Tibial nerve (tissue), 4 donors: Measurements from ENCODE around the gene EYA2. TPM values are rescaled to one million over a fixed set of nuclear protein-coding genes. Genes with fewer than 3 reads are reported as not detected.
A peak's percentile ranks its signal among the peaks of the same experiment; 100 is the strongest.

Source experiments
- DNase-seq, 2 donors: peaks; one replicate each; pipeline ENCODE4 v3.0.0-alpha.2; 2019; ENCODE audit warnings: low spot score in 2 of 2
- H3K27ac ChIP-seq, 4 donors: fragments of 200-600 bp; sonication (generic) in 3 of 4; one replicate each; pipeline ENCODE4 v1.5.1; 2017 to 2019; ENCODE audit warnings: mild to moderate bottlenecking in 1 of 4
- H3K27me3 ChIP-seq, 2 donors: fragments of 200-600 bp; sonication (generic) in 1 of 2; one replicate each; pipeline versions ENCODE4 v1.5.1 to v1.6.0; 2017 to 2019
- H3K36me3 ChIP-seq, 3 donors: fragments of 200-600 bp; sonication (generic); one replicate each; pipeline ENCODE4 v1.5.1; 2018 to 2019
- H3K4me1 ChIP-seq, 4 donors: fragments of 200-600 bp; sonication (generic) in 3 of 4; one replicate each; pipeline ENCODE4 v1.5.1; 2017 to 2019
- H3K4me3 ChIP-seq, 4 donors: fragments of 200-600 bp; sonication (generic) in 3 of 4; one replicate each; pipeline ENCODE4 v1.5.1; 2017 to 2019; ENCODE audit warnings: mild to moderate bottlenecking in 1 of 4, moderate library complexity in 1 of 4
- H3K9me3 ChIP-seq, 4 donors: fragments of 200-600 bp; sonication (generic) in 3 of 4; one replicate each; pipeline ENCODE4 v1.5.1; 2017 to 2019
- CTCF ChIP-seq, 5 experiments: fragments of 200-600 bp in 3 of 5; fragments of 450-650 bp in 2 of 5; sonication (generic) in 3 of 5; IDR thresholded peaks; one replicate each; pipeline ENCODE4 v1.5.1; 2016 to 2019; ENCODE audit warnings: antibody characterized with exemption in 5 of 5, mild to moderate bottlenecking in 3 of 5, moderate library complexity in 2 of 5
- EP300 ChIP-seq, 2 donors: sonication (generic); formaldehyde crosslinking; IDR thresholded peaks; one replicate each; pipeline ENCODE4 v1.6.1; 2017; ENCODE audit warnings: antibody characterized with exemption in 2 of 2, mild to moderate bottlenecking in 1 of 2
- POLR2A ChIP-seq, 2 donors: fragments of 450-650 bp; IDR thresholded peaks; one replicate each; pipeline ENCODE4 v1.6.1; 2017; ENCODE audit warnings: antibody characterized with exemption in 2 of 2, mild to moderate bottlenecking in 2 of 2, moderate library complexity in 2 of 2
- WGBS, 2 donors: methylation state at CpG; one replicate each; pipeline ENCODE4 v1.1.5; 2018; 5-methylcytosine and 5-hydroxymethylcytosine counted together
- total RNA-seq, 4 donors: library from RNA; depleted of rRNA; stranded (reverse); fragments of >200 nt; gene quantifications; one replicate each; pipeline ENCODE4 v1.1.0, GENCODE V29; 2016

The EYA2 gene
- total RNA-seq, 4 donors from 2014 or later: 13.8 to 25.5 (median 20.2) TPM

- WGBS, 2 donors: 70 to 71% methylated on average over 3 of the region's 3 CpGs
- H3K9me3 ChIP-seq: peaks cover 0 to 7% (median 0%) of the 10 kb centered on the region in 4 donors
- peak overlapping the region in 1 of 4 donors; percentile 18 for H3K27ac ChIP-seq
- no peak for TF ChIP-seq POLR2A (IDR thresholded peaks at IDR 0.05)
- no peak for TF ChIP-seq CTCF (IDR thresholded peaks at IDR 0.05)
- no peak for TF ChIP-seq EP300 (IDR thresholded peaks at IDR 0.05)
- H3K4me1 ChIP-seq: peaks cover 0 to 20% (median 5%) of the 10 kb centered on the region in 4 donors
- H3K27me3 ChIP-seq: no peaks in the 10 kb centered on the region
- DNase-seq: no peak
- peaks cover 0 to 16% (median 0%) of the 10 kb centered on the region in 3 donors for H3K36me3 ChIP-seq
- no peak overlapping the region for H3K4me3 ChIP-seq
Observed at GRCh38 chr20:47024461-47024937, 129.9 kb downstream of the EYA2 start.

- Histone ChIP-seq H3K4me3 (no peak overlapping the region), H3K27ac (no peak overlapping the region), H3K9me3 (peaks cover 0 to 7% (median 0%) of the 10 kb centered on the region in 4 donors), H3K27me3 (no peaks in the 10 kb centered on the region), H3K4me1 (peaks cover 0 to 28% (median 0%) of the 10 kb centered on the region in 4 donors), H3K36me3 (peaks cover 0 to 16% (median 0%) of the 10 kb centered on the region in 3 donors)
- TF ChIP-seq EP300 (IDR thresholded peaks at IDR 0.05) (no peak), CTCF (IDR thresholded peaks at IDR 0.05) (no peak), POLR2A (IDR thresholded peaks at IDR 0.05) (no peak)
- DNase-seq: no peak
- WGBS, 2 donors: 76 to 78% methylated on average over 4 of the region's 4 CpGs
Observed at GRCh38 chr20:47027042-47027441, 132.4 kb downstream of the EYA2 start.

GRCh38 chr20:47027456-47027855, 132.8 kb downstream of the EYA2 start:
- Histone ChIP-seq H3K4me1 (peaks cover 0 to 28% (median 0%) of the 10 kb centered on the region in 4 donors), H3K4me3 (no peak overlapping the region)
- 89% methylated on average over 3 of the region's 3 CpGs for WGBS, 2 donors

GRCh38 chr20:47028487-47028886, 133.8 kb downstream of the EYA2 start:
- 98 to 100% methylated on average over 2 of the region's 2 CpGs for WGBS, 2 donors
- no peak for DNase-seq

More at GRCh38 chr20:47027456-47027855, 132.8 kb downstream of the EYA2 start:
- peaks cover 0 to 7% (median 0%) of the 10 kb centered on the region in 4 donors for H3K9me3 ChIP-seq
- peaks cover 0 to 16% (median 0%) of the 10 kb centered on the region in 3 donors for H3K36me3 ChIP-seq
- no peaks in the 10 kb centered on the region for H3K27me3 ChIP-seq
- DNase-seq: no peak
- TF ChIP-seq CTCF (IDR thresholded peaks at IDR 0.05) (no peak), EP300 (IDR thresholded peaks at IDR 0.05) (no peak)
- H3K27ac ChIP-seq: no peak overlapping the region

More at GRCh38 chr20:47028487-47028886, 133.8 kb downstream of the EYA2 start:
- Histone ChIP-seq H3K4me1 (peaks cover 0 to 28% (median 0%) of the 10 kb centered on the region in 4 donors), H3K27ac (no peak overlapping the region), H3K9me3 (peaks cover 0 to 7% (median 0%) of the 10 kb centered on the region in 4 donors), H3K27me3 (no peaks in the 10 kb centered on the region), H3K36me3 (peaks cover 0 to 16% (median 0%) of the 10 kb centered on the region in 3 donors), H3K4me3 (no peak overlapping the region)
- TF ChIP-seq EP300 (IDR thresholded peaks at IDR 0.05): no peak
- TF ChIP-seq POLR2A (IDR thresholded peaks at IDR 0.05): no peak
- TF ChIP-seq CTCF (IDR thresholded peaks at IDR 0.05): no peak
